Coronary artery (tissue), 2 donors: ENCODE measurements around the gene IQGAP2.

Experiments used
- DNase-seq: peaks from one replicate; pipeline ENCODE4 v3.0.0-alpha.2; 2017; ENCODE audit warnings: low spot score
- H3K27ac ChIP-seq, 2 donors: fragments of 200-600 bp; sonication (generic); one replicate each; pipeline ENCODE4 v1.5.1; 2016 to 2019
- H3K4me3 ChIP-seq: fragments of 200-600 bp; sonication (generic); 2 replicates; pipeline ENCODE4 v1.5.1; 2016; ENCODE audit warnings: mild to moderate bottlenecking, moderate library complexity
- CTCF ChIP-seq: fragments of 200-600 bp; sonication (generic); IDR thresholded peaks from one replicate; pipeline ENCODE4 v1.5.1; 2019; ENCODE audit warnings: antibody characterized with exemption

IQGAP2 gene

GRCh38 chr5:76709762-76710161 lies 306.7 kb downstream of the IQGAP2 start:
- TF ChIP-seq CTCF, result no peak
- peak overlapping the region in 1 of 2 donors; percentile 72 for H3K27ac ChIP-seq
- DNase-seq, result no peak
- H3K4me3 ChIP-seq, result no peak overlapping the region

- Histone ChIP-seq H3K4me3 (no peak overlapping the region), H3K27ac (peak overlapping the region in 1 of 2 donors; percentile 72)
- TF ChIP-seq CTCF, result no peak
- no peak for DNase-seq
Measured at GRCh38 chr5:76710991-76711390, 307.9 kb downstream of the IQGAP2 start.

GRCh38 chr5:76714751-76715485 lies 311.8 kb downstream of the IQGAP2 start:
- no peak for DNase-seq
- Histone ChIP-seq H3K27ac (peak overlapping the region in 1 of 2 donors; percentile 83), H3K4me3 (peak overlapping the region; percentile 94)
- TF ChIP-seq CTCF, result no peak

GRCh38 chr5:76715486-76715735 lies 312.3 kb downstream of the IQGAP2 start:
- Histone ChIP-seq H3K4me3 (peak overlapping the region; percentile 94), H3K27ac (peak overlapping the region; percentile 41 to 83)
- TF ChIP-seq CTCF, result no peak
- DNase-seq, result no peak

DNA sequence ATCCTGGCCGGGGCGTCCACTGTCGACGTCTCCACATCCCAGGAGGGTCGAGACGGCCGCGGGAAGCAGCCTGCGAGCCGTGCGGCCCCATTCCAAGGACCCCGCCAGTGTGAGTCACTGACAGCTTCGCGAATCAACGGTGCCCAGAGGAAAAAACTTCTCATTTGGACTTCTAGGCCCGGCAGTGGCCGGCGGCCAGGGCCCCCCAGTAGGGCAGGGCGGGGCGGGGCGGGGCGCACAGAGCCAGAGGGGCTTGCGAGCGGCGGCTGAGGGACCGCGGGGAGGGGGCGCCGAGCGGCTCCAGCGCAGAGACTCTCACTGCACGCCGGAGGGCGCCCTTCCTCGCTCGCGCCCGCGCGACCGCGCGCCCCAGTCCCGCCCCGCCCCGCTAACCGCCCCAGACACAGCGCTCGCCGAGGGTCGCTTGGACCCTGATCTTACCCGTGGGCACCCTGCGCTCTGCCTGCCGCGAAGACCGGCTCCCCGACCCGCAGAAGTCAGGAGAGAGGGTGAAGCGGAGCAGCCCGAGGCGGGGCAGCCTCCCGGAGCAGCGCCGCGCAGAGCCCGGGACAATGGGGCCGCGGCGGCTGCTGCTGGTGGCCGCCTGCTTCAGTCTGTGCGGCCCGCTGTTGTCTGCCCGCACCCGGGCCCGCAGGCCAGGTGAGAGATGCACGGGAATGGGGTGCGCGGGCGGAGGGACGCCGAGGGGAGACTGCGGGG lies 312.8 kb downstream of the IQGAP2 start, which contains the start of gene F2R:
F2R (plus strand) TSS at position 391 of the 720 bp plus-strand sequence; CDS start at position 573, 182 bp downstream.
- Histone ChIP-seq H3K27ac (peak within 1 kb of the TSS; percentile 41 to 83), H3K4me3 (peak within 1 kb of the TSS; percentile 94)
- peak; percentile 37 for TF ChIP-seq CTCF
- DNase-seq, result peak; percentile 85

- Histone ChIP-seq H3K27ac (peak overlapping the region; percentile 41 to 83), H3K4me3 (peak overlapping the region; percentile 94)
- no peak for TF ChIP-seq CTCF
- no peak for DNase-seq
Measured at GRCh38 chr5:76716456-76717157, 313.5 kb downstream of the IQGAP2 start.
